IMR-90 (cell line): Measurements from ENCODE around the gene IL1B. TPM values are rescaled to one million over a fixed set of nuclear protein-coding genes. Genes with fewer than 3 reads are reported as not detected.

Experiments
- ATAC-seq: fragments of 200-7000 bp; cut with Tn5 transposase; 2 replicates; pipeline ENCODE4 v1.9.1; 2020; ENCODE audit warnings: low read depth, mild to moderate bottlenecking, moderate library complexity
- BruUV-seq: library from RNA; stranded (reverse); fragments of 400-500 nt; replicated peaks from 2 replicates; lab custom pipeline; 2021; lab: Mats Ljungman, UMichigan
- CTCF ChIA-PET: fragments of 300-600 bp; formaldehyde crosslinking; extraction: SDS; loops from one replicate; lab custom pipeline; 2021; ENCODE audit warnings: antibody characterized with exemption; lab: Yijun Ruan, JAX
- POLR2A ChIA-PET: fragments of 300-600 bp; sonication (Branson Sonifier 250); formaldehyde crosslinking; loops from one replicate; lab custom pipeline; 2022; ENCODE audit warnings: antibody characterized with exemption; ENCODE audit not compliant: unreplicated experiment; lab: Charles Lee
- DNase-seq: peaks from one replicate; pipeline ENCODE4 v3.0.0; 2013
- H2AFZ ChIP-seq: replicated peaks from 2 replicates; pipeline ENCODE3; 2013; ENCODE audit warnings: low read length, mild to moderate bottlenecking; ENCODE audit not compliant: poor library complexity
- H2AK5ac ChIP-seq: 2 replicates; pipeline ENCODE4 v1.6.1; 2013; ENCODE audit warnings: low read depth, low read length, inconsistent platforms
- H2AK9ac ChIP-seq: replicated peaks from 2 replicates; pipeline ENCODE3; 2013; ENCODE audit warnings: mild to moderate bottlenecking, low read depth, low read length, moderate library complexity; ENCODE audit not compliant: poor library complexity
- H2BK120ac ChIP-seq: 2 replicates; pipeline ENCODE4 v1.6.1; 2013; ENCODE audit warnings: low read depth, low read length, inconsistent platforms
- H2BK15ac ChIP-seq: 3 replicates; pipeline ENCODE4 v1.6.1; 2013; ENCODE audit warnings: low read depth, low read length, inconsistent platforms
- H2BK20ac ChIP-seq: 2 replicates; pipeline ENCODE4 v1.6.1; 2013; ENCODE audit warnings: low read depth, mild to moderate bottlenecking, inconsistent platforms, low read length, moderate library complexity
- H2BK5ac ChIP-seq: 2 replicates; pipeline ENCODE4 v1.6.1; 2013; ENCODE audit warnings: mild to moderate bottlenecking, low read depth, low read length, inconsistent platforms; ENCODE audit not compliant: poor library complexity, severe bottlenecking
- H3K14ac ChIP-seq: replicated peaks from 2 replicates; pipeline ENCODE4 v1.6.1; 2013; ENCODE audit warnings: low read depth, low read length, inconsistent platforms
- H3K18ac ChIP-seq: 2 replicates; pipeline ENCODE4 v1.6.1; 2013; ENCODE audit warnings: low read depth, low read length, control low read depth
- H3K23ac ChIP-seq: 2 replicates; pipeline ENCODE4 v1.6.1; 2013; ENCODE audit warnings: low read depth, low read length, inconsistent platforms
- H3K27ac ChIP-seq: 2 replicates; pipeline ENCODE4 v1.5.1; 2013; ENCODE audit warnings: mild to moderate bottlenecking, control low read depth, low read length; ENCODE audit not compliant: insufficient read depth
- H3K27me3 ChIP-seq: 2 replicates; pipeline ENCODE4 v1.6.1; 2013; ENCODE audit warnings: low read length; ENCODE audit not compliant: control insufficient read depth, insufficient read depth
- H3K36me3 ChIP-seq: 2 replicates; pipeline ENCODE4 v1.6.1; 2013; ENCODE audit warnings: low read length, mixed read lengths; ENCODE audit not compliant: control insufficient read depth, insufficient read depth
- H3K4ac ChIP-seq: 2 replicates; pipeline ENCODE4 v1.6.1; 2013; ENCODE audit warnings: low read depth, low read length, inconsistent platforms
- H3K4me1 ChIP-seq: 2 replicates; pipeline ENCODE4 v1.6.1; 2013; ENCODE audit warnings: low read length, mixed read lengths; ENCODE audit not compliant: control insufficient read depth, insufficient read depth
- H3K4me2 ChIP-seq: 2 replicates; pipeline ENCODE4 v1.6.1; 2013; ENCODE audit warnings: low read depth, mild to moderate bottlenecking, control low read depth, low read length, moderate library complexity
- H3K4me3 ChIP-seq: 2 replicates; pipeline ENCODE4 v1.5.1; 2013; ENCODE audit warnings: low read depth, mild to moderate bottlenecking, control low read depth, low read length, moderate library complexity; ENCODE audit not compliant: insufficient read depth
- H3K56ac ChIP-seq: 2 replicates; pipeline ENCODE4 v1.6.1; 2013; ENCODE audit warnings: low read length, inconsistent platforms; ENCODE audit not compliant: insufficient read depth; ENCODE audit errors: extremely low read depth
- H3K79me1 ChIP-seq, 2 experiments: 2 replicates each; pipeline ENCODE4 v1.6.1; 2013; ENCODE audit warnings: low read length in 2 of 2, inconsistent platforms in 1 of 2, low read depth in 1 of 2
- H3K9ac ChIP-seq: 2 replicates; pipeline ENCODE4 v1.6.1; 2013; ENCODE audit warnings: low read depth, low read length, control low read depth
- H3K9me1 ChIP-seq: 2 replicates; pipeline ENCODE4 v1.6.1; 2013; ENCODE audit warnings: low read length, inconsistent platforms; ENCODE audit not compliant: insufficient read depth
- H3K9me3 ChIP-seq: 2 replicates; pipeline ENCODE4 v1.6.1; 2013; ENCODE audit warnings: low read length; ENCODE audit not compliant: control insufficient read depth, insufficient read depth
- H4K20me1 ChIP-seq: 2 replicates; pipeline ENCODE4 v1.6.1; 2013; ENCODE audit warnings: low read length, inconsistent platforms; ENCODE audit not compliant: insufficient read depth
- H4K5ac ChIP-seq: 2 replicates; pipeline ENCODE4 v1.6.1; 2013; ENCODE audit warnings: mild to moderate bottlenecking, low read depth, low read length, control low read depth
- H4K8ac ChIP-seq, 2 experiments: 2 replicates each; pipeline ENCODE4 v1.6.1; 2013; ENCODE audit warnings: low read depth in 2 of 2, low read length in 2 of 2, control low read depth in 1 of 2, inconsistent platforms in 1 of 2
- H4K91ac ChIP-seq: 2 replicates; pipeline ENCODE4 v1.6.1; 2013; ENCODE audit warnings: low read depth, low read length, inconsistent platforms; ENCODE audit not compliant: insufficient read depth
- SMC3 ChIP-seq: fragments of 150-350 bp; IDR thresholded peaks from 2 replicates; pipeline ENCODE4 v1.6.1; 2016; ENCODE audit warnings: low read depth, mild to moderate bottlenecking, antibody characterized with exemption, low read length, moderate library complexity
- WGBS, 2 experiments: methylation state at CpG; one replicate each; pipeline versions ENCODE4 v1.1.5 to v1.1.7; 2013; ENCODE audit warnings: missing lambda C conversion rate in 2 of 2; ENCODE audit not compliant: insufficient read length in 1 of 2; ENCODE audit errors: extremely low coverage in 2 of 2; 5-methylcytosine and 5-hydroxymethylcytosine counted together
- dilution Hi-C: fragments of 300-500 bp; cut with HindIII; formaldehyde crosslinking; loops from one replicate; pipeline ENCODE4 v1.14.3; 2018; ENCODE audit warnings: low sequenced_read_pairs; ENCODE audit not compliant: unreplicated experiment
- in situ Hi-C: fragments of 300-500 bp; cut with MboI; formaldehyde crosslinking; loops from 3 replicates; pipeline ENCODE4 v1.14.3; 2019; ENCODE audit warnings: low sequenced_read_pairs, inconsistent platforms, mixed read lengths
- intact Hi-C: fragments of 100-400 bp; cut with micrococcal nuclease; formaldehyde crosslinking; loops from 2 replicates; pipeline ENCODE4 v1.10.0; 2022
- polyA plus RNA-seq, 3 experiments: library from polyadenylated mRNA; depleted of rRNA; stranded (reverse); fragments of >200 nt; gene quantifications; 2 replicates each; pipeline ENCODE4 v1.2.3, GENCODE V29; 2012; ENCODE audit warnings: low replicate concordance in 1 of 3
- total RNA-seq: library from RNA; depleted of rRNA; stranded (reverse); fragments of >200 nt; gene quantifications from 2 replicates; pipeline ENCODE4 v1.2.3, GENCODE V29; 2012

IL1B gene
- total and polyA plus RNA-seq, 2 of the 4 experiments (the other 2 are of a cell fraction) = 3.0 to 4.4 TPM

GRCh38 chr2:112783187-112783714, 53.3 kb downstream of the IL1B start:
- no peak overlapping the region for H2BK20ac ChIP-seq
- ATAC-seq = no peak
- no peak overlapping the region for H3K56ac ChIP-seq
- H3K79me1 ChIP-seq = no peaks in the 10 kb centered on the region
- no peaks in the 10 kb centered on the region for H4K20me1 ChIP-seq
- dilution Hi-C loops (no loop called here), intact Hi-C loops (no loop called here), in situ Hi-C loops (no loop called here)
- no peak overlapping the region for H2AK5ac ChIP-seq
- no CpG with 5 or more reads among the region's 3 CpGs for WGBS, 2 experiments
- no peak overlapping the region for H3K4me2 ChIP-seq
- H3K9ac ChIP-seq = no peak overlapping the region
- H2AK9ac ChIP-seq = no peak overlapping the region
- no peaks in the 10 kb centered on the region for H3K9me1 ChIP-seq
- H3K4ac ChIP-seq = no peak overlapping the region
- no peak overlapping the region for H3K27ac ChIP-seq
- H4K8ac ChIP-seq = no peak overlapping the region
- ChIA-PET CTCF (interaction anchor here (1.0 to 1.2 kb wide), 2 partner anchors 10 to 102 kb away, joined by 3 to 6 read pairs; no protein-coding TSS in a partner anchor), POLR2A (no interaction called here)
- no peak overlapping the region for H3K4me3 ChIP-seq
- H2AFZ ChIP-seq = no peak overlapping the region
- H3K9me3 ChIP-seq = no peaks in the 10 kb centered on the region
- no peak overlapping the region for H4K91ac ChIP-seq
- H3K14ac ChIP-seq = no peak overlapping the region
- H3K18ac ChIP-seq = no peak overlapping the region
- no TSS peak for BruUV-seq
- no peaks in the 10 kb centered on the region for H3K36me3 ChIP-seq
- H2BK5ac ChIP-seq = no peak overlapping the region
- no peaks in the 10 kb centered on the region for H3K27me3 ChIP-seq
- H3K23ac ChIP-seq = no peak overlapping the region
- H2BK120ac ChIP-seq = no peak overlapping the region
- DNase-seq = no peak
- no peak overlapping the region for H2BK15ac ChIP-seq
- no peaks in the 10 kb centered on the region for H3K4me1 ChIP-seq
- no peak overlapping the region for H4K5ac ChIP-seq
- TF ChIP-seq SMC3 = no peak
